Measurements from ENCODE around the gene SLC44A4.
A peak's percentile ranks its signal among the peaks of the same experiment; 100 is the strongest.
"Not testable (repeated sequence)": the region's sequence is repeated elsewhere in the genome, so short reads cannot be mapped to it uniquely, and the experiment has no call there.

The SLC44A4 gene

DNA sequence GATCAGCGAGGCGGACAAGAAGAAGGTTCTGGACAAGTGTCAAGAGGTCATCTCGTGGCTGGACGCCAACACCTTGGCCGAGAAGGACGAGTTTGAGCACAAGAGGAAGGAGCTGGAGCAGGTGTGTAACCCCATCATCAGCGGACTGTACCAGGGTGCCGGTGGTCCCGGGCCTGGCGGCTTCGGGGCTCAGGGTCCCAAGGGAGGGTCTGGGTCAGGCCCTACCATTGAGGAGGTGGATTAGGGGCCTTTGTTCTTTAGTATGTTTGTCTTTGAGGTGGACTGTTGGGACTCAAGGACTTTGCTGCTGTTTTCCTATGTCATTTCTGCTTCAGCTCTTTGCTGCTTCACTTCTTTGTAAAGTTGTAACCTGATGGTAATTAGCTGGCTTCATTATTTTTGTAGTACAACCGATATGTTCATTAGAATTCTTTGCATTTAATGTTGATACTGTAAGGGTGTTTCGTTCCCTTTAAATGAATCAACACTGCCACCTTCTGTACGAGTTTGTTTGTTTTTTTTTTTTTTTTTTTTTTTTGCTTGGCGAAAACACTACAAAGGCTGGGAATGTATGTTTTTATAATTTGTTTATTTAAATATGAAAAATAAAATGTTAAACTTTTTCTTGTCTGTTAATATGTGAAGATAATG is 49.0 kb downstream of the SLC44A4 start:
- TF ChIP-seq CTCF (IDR thresholded peaks at IDR 0.05): no peak
- DNase-seq (ENCODE audit: low spot score): no peak
- peak overlapping the region; percentile 86 for H3K4me3 ChIP-seq
- H3K27ac ChIP-seq: peak overlapping the region; percentile 71 to 91

DNA sequence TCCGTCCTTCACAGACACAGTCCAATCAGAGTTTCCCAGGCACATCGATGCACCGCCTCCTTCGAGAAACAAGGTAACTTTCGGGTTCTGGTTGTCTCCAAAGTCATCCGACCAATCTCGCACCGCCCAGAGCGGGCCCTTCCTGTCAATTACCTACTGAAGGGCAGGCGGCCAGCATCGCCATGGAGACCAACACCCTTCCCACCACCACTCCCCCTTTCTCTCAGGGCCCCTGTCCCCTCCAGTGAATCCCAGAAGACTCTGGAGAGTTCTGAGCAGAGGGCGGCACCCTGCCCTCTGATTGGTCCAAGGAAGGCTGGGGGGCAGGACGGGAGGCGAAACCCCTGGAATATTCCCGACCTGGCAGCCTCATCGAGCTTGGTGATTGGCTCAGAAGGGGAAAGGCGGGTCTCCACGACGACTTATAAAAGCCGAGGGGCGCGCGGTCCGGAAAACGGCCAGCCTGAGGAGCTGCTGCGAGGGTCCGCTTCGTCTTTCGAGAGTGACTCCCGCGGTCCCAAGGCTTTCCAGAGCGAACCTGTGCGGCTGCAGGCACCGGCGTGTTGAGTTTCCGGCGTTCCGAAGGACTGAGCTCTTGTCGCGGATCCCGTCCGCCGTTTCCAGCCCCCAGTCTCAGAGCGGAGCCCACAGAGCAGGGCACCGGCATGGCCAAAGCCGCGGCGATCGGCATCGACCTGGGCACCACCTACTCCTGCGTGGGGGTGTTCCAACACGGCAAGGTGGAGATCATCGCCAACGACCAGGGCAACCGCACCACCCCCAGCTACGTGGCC is 51.3 kb downstream of the SLC44A4 start, which contains the start of gene HSPA1B:
Gene HSPA1B (plus strand): TSS at position 453 of the 794 bp plus-strand sequence. CDS start 213 bp downstream, at position 666.
- Histone ChIP-seq H3K4me3 (peak within 1 kb of the TSS; percentile 91), H3K27ac (peak within 1 kb of the TSS; percentile 92 to 96)
- DNase-seq (ENCODE audit: low spot score): peak; percentile 100

GRCh38 chr6:31826793-31827285 is 52.0 kb downstream of the SLC44A4 start:
- TF ChIP-seq CTCF (IDR thresholded peaks at IDR 0.05): no peak
- DNase-seq (ENCODE audit: low spot score): peak; percentile 92

More for the DNA sequence above, 51.3 kb downstream of the SLC44A4 start, which contains the start of gene HSPA1B:
- no peak for TF ChIP-seq CTCF (IDR thresholded peaks at IDR 0.05)

DNA sequence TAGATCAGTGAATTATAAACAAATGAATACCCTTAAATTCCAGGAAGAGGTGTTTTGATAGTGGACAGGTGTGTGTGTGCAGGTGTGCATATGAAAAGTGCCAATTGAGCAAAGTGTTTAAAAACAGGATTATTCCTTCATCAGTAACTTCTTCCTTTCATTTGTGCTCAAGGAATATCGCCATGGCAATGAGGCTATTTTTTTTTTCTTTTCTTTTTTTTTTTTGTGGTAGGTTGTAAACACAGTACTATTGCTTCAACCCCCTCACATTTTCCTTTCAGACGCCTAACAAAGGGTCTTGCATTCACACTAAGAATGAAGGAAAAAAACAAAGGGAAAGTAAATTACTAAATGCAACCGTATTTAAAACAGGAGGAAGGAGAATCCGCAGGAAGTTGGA is 53.2 kb downstream of the SLC44A4 start:
- peak overlapping the region; percentile 92 to 96 for H3K27ac ChIP-seq
- no peak overlapping the region for H3K4me3 ChIP-seq
- DNase-seq (ENCODE audit: low spot score): no peak
- TF ChIP-seq CTCF (IDR thresholded peaks at IDR 0.05): no peak

More at GRCh38 chr6:31826793-31827285, 52.0 kb downstream of the SLC44A4 start:
- Histone ChIP-seq H3K4me3 (peak overlapping the region; percentile 91), H3K27ac (peak overlapping the region; percentile 92 to 96)

- not testable (repeated sequence) for H3K4me3 ChIP-seq; DNase-seq (ENCODE audit: low spot score)
- peak overlapping the region; percentile 71 to 93 for H3K27ac ChIP-seq
These were observed 55.1 kb downstream of the SLC44A4 start for GRCh38 chr6:31823592-31824196.

DNA sequence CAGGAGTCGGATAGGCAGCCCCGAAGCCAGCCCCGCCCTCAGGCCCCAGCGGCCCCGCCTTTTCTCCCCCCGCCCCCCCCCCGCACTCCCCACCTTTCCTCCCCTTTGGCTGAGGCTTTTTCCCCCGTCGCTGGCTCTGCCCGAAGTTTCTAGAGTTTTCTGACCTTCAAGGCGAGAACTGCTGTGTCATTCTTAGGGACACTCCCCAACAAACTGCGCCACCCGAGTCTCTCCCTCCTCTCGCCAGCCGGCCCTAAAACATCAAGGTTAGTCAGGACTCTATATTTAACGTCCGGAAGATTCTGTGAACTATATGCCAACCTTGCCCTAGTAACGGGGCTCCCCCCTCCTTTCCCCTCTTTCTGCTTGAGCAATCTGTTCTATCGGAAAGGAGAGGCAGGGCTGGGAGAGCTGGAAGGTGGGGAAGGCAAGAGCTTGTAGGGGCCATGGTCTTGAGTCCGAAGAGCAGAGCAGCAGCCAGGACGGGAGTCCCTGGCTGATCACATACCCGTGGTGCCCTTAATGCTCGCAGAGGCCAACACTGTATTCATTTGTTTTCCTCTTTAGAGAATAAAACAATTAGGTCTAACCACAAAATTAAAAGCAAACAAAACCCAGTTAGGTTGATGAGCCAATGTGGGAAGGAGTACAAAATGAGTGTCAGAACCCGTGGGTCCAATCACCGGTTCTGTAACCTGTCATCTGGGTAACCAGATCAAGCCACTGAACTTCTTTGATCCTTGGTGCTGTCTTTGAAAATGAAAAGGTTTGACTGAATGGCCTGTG is 56.6 kb downstream of the SLC44A4 start:
- Histone ChIP-seq H3K4me3 (peak overlapping the region; percentile 74), H3K27ac (peak overlapping the region; percentile 93 to 97)
- peak; percentile 97 for DNase-seq (ENCODE audit: low spot score)
- no peak for TF ChIP-seq CTCF (IDR thresholded peaks at IDR 0.05)
